HT1080 (cell line): ENCODE measurements around the gene LMLN. TPM values are rescaled to one million over a fixed set of nuclear protein-coding genes. Genes with fewer than 3 reads are reported as not detected.
"Not testable (repeated sequence)": the region's sequence is repeated elsewhere in the genome, so short reads cannot be mapped to it uniquely, and the experiment has no call there.

Source experiments
- DNase-seq: peaks from one replicate; pipeline ENCODE4 v3.0.0-alpha.2; 2015; ENCODE audit warnings: low read depth
- total RNA-seq: library from RNA; depleted of rRNA; stranded (reverse); fragments of >200 nt; shearing (Covaris generic); gene quantifications from 2 replicates; pipeline ENCODE4 v1.2.3, GENCODE V29; 2014

The LMLN gene
- total RNA-seq, 1 experiment from 2014 or later = 2.7 TPM

GRCh38 chr3:197956626-197956988 lies 3.4 kb upstream of the LMLN start:
- DNase-seq = no peak

GRCh38 chr3:197957790-197958133 lies 2.3 kb upstream of the LMLN start:
- DNase-seq = no peak

GRCh38 chr3:197958346-197958745 lies 1.7 kb upstream of the LMLN start:
- no peak for DNase-seq

GRCh38 chr3:197958848-197959247 lies 1.2 kb upstream of the LMLN start:
- DNase-seq = not testable (repeated sequence)

- no peak for DNase-seq
Observed at GRCh38 chr3:197959500-197959890, 522 bp upstream of the LMLN start.

GRCh38 chr3:197960694-197961581 lies 921 bp downstream of the LMLN start:
- DNase-seq = peak; percentile 59

GRCh38 chr3:197961582-197961945 lies 1.5 kb downstream of the LMLN start:
- DNase-seq = no peak

- no peak for DNase-seq
Observed at GRCh38 chr3:197963019-197963637, 3.1 kb downstream of the LMLN start.

- DNase-seq = not testable (repeated sequence)
Observed at GRCh38 chr3:197967337-197967989, 7.4 kb downstream of the LMLN start.

GRCh38 chr3:197970588-197970987 lies 10.6 kb downstream of the LMLN start:
- DNase-seq = no peak

GRCh38 chr3:197974016-197974415 lies 14.0 kb downstream of the LMLN start:
- DNase-seq = no peak

GRCh38 chr3:197975311-197975710 lies 15.3 kb downstream of the LMLN start:
- DNase-seq = no peak

- no peak for DNase-seq
Observed at GRCh38 chr3:197983076-197983475, 23.1 kb downstream of the LMLN start.

GRCh38 chr3:197989651-197990050 lies 29.6 kb downstream of the LMLN start:
- no peak for DNase-seq

- no peak for DNase-seq
Observed at GRCh38 chr3:197994736-197995135, 34.7 kb downstream of the LMLN start.

GRCh38 chr3:197996855-197997254 lies 36.8 kb downstream of the LMLN start:
- DNase-seq = no peak

GRCh38 chr3:197997936-197998335 lies 37.9 kb downstream of the LMLN start:
- no peak for DNase-seq

GRCh38 chr3:198017090-198017489 lies 57.1 kb downstream of the LMLN start:
- no peak for DNase-seq

- no peak for DNase-seq
Observed at GRCh38 chr3:198018416-198018815, 58.4 kb downstream of the LMLN start.

GRCh38 chr3:198019115-198019514 lies 59.1 kb downstream of the LMLN start:
- no peak for DNase-seq

- no peak for DNase-seq
Observed at GRCh38 chr3:198021320-198021719, 61.3 kb downstream of the LMLN start.

- no peak for DNase-seq
Observed at GRCh38 chr3:198022604-198023003, 62.6 kb downstream of the LMLN start.

GRCh38 chr3:198025644-198026043 lies 65.6 kb downstream of the LMLN start:
- DNase-seq = no peak
